IPS-15b (cell line): Measurements from ENCODE around the gene PCBD1.

Experiments used
- H3K27me3 ChIP-seq: one replicate; pipeline ENCODE4 v1.6.1; 2013; ENCODE audit warnings: low read length; ENCODE audit not compliant: control insufficient read depth, insufficient read depth
- H3K36me3 ChIP-seq: one replicate; pipeline ENCODE4 v1.6.1; 2013; ENCODE audit warnings: low read length; ENCODE audit not compliant: control insufficient read depth, insufficient read depth
- H3K4me1 ChIP-seq: one replicate; pipeline ENCODE4 v1.6.1; 2013; ENCODE audit warnings: mild to moderate bottlenecking, low read length; ENCODE audit not compliant: control insufficient read depth, insufficient read depth
- H3K4me3 ChIP-seq: one replicate; pipeline ENCODE4 v1.5.1; 2013; ENCODE audit warnings: low read depth, low read length
- H3K9ac ChIP-seq: one replicate; pipeline ENCODE4 v1.6.1; 2013; ENCODE audit warnings: low read depth, mild to moderate bottlenecking, low read length
- H3K9me3 ChIP-seq: one replicate; pipeline ENCODE4 v1.6.1; 2013; ENCODE audit warnings: mild to moderate bottlenecking, low read length; ENCODE audit not compliant: control insufficient read depth, insufficient read depth

Gene PCBD1

GRCh38 chr10:70915806-70916205, 27.4 kb upstream of the PCBD1 start:
- no peak overlapping the region for H3K4me3 ChIP-seq
- H3K36me3 ChIP-seq: no peaks in the 10 kb centered on the region
- no peaks in the 10 kb centered on the region for H3K4me1 ChIP-seq
- H3K9me3 ChIP-seq: no peaks in the 10 kb centered on the region
- H3K9ac ChIP-seq: no peak overlapping the region
- H3K27me3 ChIP-seq: no peaks in the 10 kb centered on the region

- H3K4me1 ChIP-seq: no peaks in the 10 kb centered on the region
- H3K9me3 ChIP-seq: no peaks in the 10 kb centered on the region
- no peaks in the 10 kb centered on the region for H3K27me3 ChIP-seq
- no peak overlapping the region for H3K9ac ChIP-seq
- H3K36me3 ChIP-seq: no peaks in the 10 kb centered on the region
- no peak overlapping the region for H3K4me3 ChIP-seq
Observed at GRCh38 chr10:70915206-70915605, 26.8 kb upstream of the PCBD1 start.

DNA sequence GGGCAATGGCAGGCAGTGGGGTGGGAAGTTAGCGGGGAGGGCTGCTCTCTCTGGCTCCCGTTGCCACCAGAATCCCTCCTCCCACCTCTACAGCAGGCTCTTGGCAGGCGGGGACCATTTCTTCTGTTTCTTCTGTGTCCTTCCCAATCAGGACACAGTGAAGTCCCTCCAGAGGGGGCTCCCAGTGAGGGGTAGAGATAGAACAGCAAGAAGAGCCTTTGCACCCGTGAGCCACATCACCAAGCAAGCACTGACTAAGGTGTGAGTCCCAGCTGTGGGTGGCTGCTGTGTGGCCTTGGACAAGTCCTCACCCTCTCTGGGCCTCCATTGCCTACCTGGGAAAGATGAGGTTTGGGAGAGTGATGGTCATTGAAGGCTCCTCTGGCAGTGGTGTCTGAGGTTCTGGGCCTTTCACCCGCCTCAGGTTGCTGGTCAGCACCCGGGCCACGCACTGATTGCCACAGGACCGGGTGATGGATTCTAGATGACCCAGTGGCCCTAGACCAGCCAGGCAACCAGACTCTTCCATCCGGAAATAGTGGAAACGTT, 26.0 kb upstream of the PCBD1 start:
- Histone ChIP-seq H3K36me3 (no peaks in the 10 kb centered on the region), H3K4me1 (no peaks in the 10 kb centered on the region), H3K9ac (no peak overlapping the region), H3K27me3 (no peaks in the 10 kb centered on the region), H3K4me3 (no peak overlapping the region), H3K9me3 (no peaks in the 10 kb centered on the region)

- Histone ChIP-seq H3K9ac (no peak overlapping the region), H3K4me1 (no peaks in the 10 kb centered on the region), H3K36me3 (no peaks in the 10 kb centered on the region), H3K4me3 (no peak overlapping the region), H3K9me3 (no peaks in the 10 kb centered on the region), H3K27me3 (no peaks in the 10 kb centered on the region)
Observed at GRCh38 chr10:70913893-70914240, 25.5 kb upstream of the PCBD1 start.

GRCh38 chr10:70913191-70913892, 25.0 kb upstream of the PCBD1 start:
- Histone ChIP-seq H3K9me3 (no peaks in the 10 kb centered on the region), H3K4me3 (no peak overlapping the region), H3K36me3 (no peaks in the 10 kb centered on the region), H3K4me1 (no peaks in the 10 kb centered on the region), H3K27me3 (no peaks in the 10 kb centered on the region), H3K9ac (no peak overlapping the region)

- Histone ChIP-seq H3K27me3 (no peaks in the 10 kb centered on the region), H3K4me3 (no peak overlapping the region), H3K36me3 (no peaks in the 10 kb centered on the region), H3K9ac (no peak overlapping the region), H3K9me3 (no peaks in the 10 kb centered on the region), H3K4me1 (no peaks in the 10 kb centered on the region)
Observed at GRCh38 chr10:70912556-70912955, 24.2 kb upstream of the PCBD1 start.

DNA sequence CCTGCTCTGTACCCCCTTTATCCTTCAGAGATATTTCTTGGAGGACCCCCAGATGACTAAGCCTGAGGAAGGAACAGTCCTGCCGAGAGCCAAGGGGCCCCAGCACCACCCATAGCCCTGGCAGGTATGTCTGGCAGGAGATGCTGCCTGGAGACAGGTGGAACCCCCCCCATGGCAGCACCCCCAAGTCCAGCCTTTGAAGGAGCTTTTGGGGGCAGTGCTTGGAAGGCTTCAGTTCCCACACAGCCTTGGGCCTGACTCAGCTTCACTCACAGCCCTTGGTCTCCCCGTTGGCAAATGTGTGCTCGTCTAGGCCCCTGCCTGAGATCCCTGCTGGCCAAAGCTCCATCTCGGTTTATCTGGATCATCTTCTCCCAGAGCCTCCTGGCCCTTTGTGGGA, 23.0 kb upstream of the PCBD1 start:
- H3K36me3 ChIP-seq: no peaks in the 10 kb centered on the region
- H3K4me1 ChIP-seq: no peaks in the 10 kb centered on the region
- no peaks in the 10 kb centered on the region for H3K27me3 ChIP-seq
- H3K9me3 ChIP-seq: no peaks in the 10 kb centered on the region
- no peak overlapping the region for H3K9ac ChIP-seq
- H3K4me3 ChIP-seq: no peak overlapping the region

GRCh38 chr10:70910486-70911341, 22.3 kb upstream of the PCBD1 start:
- H3K27me3 ChIP-seq: no peaks in the 10 kb centered on the region
- no peaks in the 10 kb centered on the region for H3K9me3 ChIP-seq
- no peak overlapping the region for H3K4me3 ChIP-seq
- H3K4me1 ChIP-seq: no peaks in the 10 kb centered on the region
- no peaks in the 10 kb centered on the region for H3K36me3 ChIP-seq
- no peak overlapping the region for H3K9ac ChIP-seq

DNA sequence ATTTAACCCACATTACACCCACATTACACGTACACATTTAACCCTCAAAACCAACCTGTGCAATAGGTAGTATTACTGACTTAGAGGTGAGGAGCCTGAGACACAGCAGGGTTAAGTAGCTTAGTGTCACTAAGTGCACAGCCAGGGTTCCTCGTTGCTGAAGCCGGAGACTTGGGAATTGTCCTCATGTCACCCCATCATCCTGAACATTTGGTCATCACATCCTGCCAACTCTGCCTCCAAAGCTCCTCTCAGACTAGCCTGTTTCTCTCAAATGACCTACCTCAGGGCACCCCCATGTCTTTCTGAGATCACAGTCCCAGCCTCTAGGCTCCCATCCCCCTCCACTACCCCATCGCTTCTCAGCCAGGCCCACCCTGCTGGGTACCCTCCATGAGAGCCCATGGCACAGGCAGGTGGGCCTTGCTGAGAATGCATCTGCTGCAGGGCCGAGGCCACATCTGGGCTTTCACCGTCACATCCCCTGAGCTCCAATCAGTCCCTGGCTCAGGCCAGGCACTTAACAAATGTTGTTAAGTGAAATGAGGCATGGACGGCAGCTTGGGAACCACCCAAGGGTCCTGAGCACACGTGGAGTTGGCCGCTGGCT, 21.1 kb upstream of the PCBD1 start:
- no peaks in the 10 kb centered on the region for H3K36me3 ChIP-seq
- no peaks in the 10 kb centered on the region for H3K9me3 ChIP-seq
- H3K9ac ChIP-seq: no peak overlapping the region
- no peaks in the 10 kb centered on the region for H3K27me3 ChIP-seq
- H3K4me3 ChIP-seq: no peak overlapping the region
- H3K4me1 ChIP-seq: no peaks in the 10 kb centered on the region

DNA sequence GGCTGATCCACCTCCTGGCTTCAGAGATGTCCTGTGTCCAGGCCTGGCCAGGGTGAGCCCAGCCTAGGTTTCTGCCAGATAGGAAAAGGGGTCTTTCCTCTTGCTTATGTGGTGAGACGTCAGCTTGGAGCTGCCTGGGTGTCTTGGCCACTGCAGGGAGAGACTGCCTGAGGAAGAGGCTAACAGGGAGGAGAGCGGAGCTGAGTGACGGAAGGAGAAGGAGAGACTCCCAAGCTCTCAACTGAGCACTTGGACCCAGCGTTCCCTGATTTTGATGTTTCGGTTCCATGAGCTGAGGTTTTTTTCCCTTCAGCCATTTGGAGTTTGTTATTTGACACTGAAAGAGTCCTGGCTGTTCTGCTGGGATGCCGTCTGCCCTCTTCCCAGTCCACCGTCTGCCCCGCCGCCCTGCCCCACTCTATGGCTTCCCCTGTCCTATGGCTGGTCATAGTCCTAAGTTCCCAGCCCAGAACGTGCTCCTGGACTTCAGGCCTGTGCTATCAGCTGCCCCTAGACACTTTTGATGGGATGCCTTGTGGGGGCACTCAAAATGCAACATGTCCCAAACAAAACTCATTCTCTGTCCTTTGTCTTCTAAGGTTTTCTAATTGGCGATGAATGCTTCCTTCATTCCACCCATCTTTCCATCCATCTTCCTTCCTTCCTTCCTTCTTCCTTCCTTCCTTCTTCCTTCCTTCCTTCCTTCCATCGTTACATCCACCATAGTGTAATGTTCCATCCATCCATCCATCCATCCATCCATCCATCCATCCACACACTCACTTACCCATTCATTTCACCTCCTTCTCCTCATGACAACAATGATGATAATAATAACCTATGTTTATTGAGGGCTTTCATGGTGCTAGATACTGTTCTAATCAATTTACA, 20.3 kb upstream of the PCBD1 start:
- no peaks in the 10 kb centered on the region for H3K9me3 ChIP-seq

More for the DNA sequence above, 20.3 kb upstream of the PCBD1 start:
- H3K4me3 ChIP-seq: no peak overlapping the region
- no peaks in the 10 kb centered on the region for H3K27me3 ChIP-seq
- no peaks in the 10 kb centered on the region for H3K36me3 ChIP-seq
- no peak overlapping the region for H3K9ac ChIP-seq
- H3K4me1 ChIP-seq: no peaks in the 10 kb centered on the region
